Stimulated activated CD8-positive, alpha-beta memory T cell treated with anti-CD3 and anti-CD28 coated beads, Interleukin-7, amount 100 ng/mL, for 48 hours (primary cell): Measurements from ENCODE around the gene HMX2.

Experiments
- DNase-seq, 2 donors: peaks; one replicate each; pipeline ENCODE4 v3.0.0-alpha.2; 2020; ENCODE audit warnings: low read depth in 1 of 2; ENCODE audit errors: extremely low read depth in 1 of 2

HMX2 gene, protein sequence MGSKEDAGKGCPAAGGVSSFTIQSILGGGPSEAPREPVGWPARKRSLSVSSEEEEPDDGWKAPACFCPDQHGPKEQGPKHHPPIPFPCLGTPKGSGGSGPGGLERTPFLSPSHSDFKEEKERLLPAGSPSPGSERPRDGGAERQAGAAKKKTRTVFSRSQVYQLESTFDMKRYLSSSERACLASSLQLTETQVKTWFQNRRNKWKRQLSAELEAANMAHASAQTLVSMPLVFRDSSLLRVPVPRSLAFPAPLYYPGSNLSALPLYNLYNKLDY

GRCh38 chr10:123147635-123148413, at the start of gene HMX2:
Gene HMX2, plus strand, starts transcription at chr10:123148136. Its CDS starts 243 bp downstream, at chr10:123148379.
- DNase-seq: no peak

GRCh38 chr10:123100030-123100762, 47.7 kb upstream of the HMX2 start:
- DNase-seq: no peak

- DNase-seq: no peak
Observed at GRCh38 chr10:123101872-123102271, 46.1 kb upstream of the HMX2 start.

DNA sequence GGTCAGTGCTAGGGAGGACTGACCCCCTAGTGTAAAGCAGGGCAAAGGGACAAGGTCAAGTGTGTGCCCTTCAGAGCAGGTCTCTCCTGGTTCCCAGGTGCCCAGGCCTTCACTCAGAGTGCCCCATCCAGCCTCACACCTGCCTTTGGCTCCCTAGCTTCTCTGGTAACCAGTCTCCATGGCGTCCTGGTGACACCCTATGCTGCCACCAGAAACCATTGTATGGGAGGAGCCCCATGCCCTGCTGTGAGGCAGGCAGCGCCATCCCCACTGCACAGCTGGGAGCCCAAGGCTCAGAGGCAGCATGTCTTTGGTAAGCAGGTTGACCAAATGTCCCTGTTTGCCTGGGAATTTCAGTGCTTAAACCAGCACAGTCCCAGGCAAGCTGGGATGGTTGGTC, 45.3 kb upstream of the HMX2 start:
- DNase-seq: no peak

GRCh38 chr10:123103944-123104343, 44.0 kb upstream of the HMX2 start:
- no peak for DNase-seq

DNA sequence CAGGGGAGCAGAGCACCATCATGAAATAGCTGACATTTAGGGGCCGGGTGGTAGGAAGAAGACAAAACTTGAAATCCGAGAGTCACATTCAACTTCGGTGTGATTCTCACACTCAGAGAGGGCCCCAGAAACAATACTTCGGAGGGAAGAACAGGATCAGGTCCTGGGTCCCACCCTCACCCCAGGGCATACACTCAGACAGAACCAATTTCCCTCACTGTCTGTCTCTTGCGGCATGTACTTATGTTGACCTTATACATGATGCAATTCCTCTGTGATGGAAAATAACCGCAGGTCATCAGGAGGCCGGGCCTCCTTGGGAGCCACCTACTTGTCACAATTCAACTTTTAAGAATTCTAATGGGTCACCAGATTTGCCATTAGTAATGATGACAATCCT, 38.5 kb upstream of the HMX2 start:
- no peak for DNase-seq

DNA sequence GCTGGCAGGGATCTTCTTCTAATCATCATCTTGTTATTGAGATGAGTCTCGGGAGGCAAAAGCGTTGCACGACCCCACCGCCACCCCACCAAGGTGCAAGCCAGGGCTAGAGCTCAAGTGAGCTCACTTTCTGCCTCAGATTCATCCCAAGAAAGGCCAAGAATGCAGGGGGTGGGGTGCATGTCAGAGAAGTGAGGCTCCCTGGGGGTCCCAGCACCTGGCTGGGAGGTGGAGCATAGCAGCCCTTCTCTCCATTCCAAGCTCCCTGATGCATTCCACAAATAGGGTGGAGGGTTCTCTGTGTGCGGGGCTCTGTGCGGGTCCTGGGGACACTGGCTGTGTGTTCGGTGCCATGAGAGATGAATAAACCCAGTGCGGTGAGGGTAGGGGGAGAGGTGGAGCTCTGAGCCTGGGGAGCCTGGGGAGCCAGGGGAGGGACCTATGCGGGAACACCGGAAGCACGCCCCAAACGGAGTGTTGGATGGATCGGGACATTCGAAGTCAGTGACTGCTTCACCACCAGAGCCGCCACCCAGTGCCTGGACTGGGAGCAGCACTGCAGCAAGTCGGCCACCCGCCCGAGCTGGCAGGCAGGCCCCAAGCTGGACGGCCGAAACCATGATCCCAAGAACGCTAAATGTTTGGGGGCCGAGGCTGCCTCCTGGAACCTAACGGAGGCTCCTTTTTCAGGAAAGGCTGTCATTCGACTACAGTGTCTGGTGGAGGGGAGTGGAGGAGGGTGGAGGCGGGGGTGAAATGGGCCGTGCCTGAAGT, 30.1 kb upstream of the HMX2 start:
- no peak for DNase-seq

DNA sequence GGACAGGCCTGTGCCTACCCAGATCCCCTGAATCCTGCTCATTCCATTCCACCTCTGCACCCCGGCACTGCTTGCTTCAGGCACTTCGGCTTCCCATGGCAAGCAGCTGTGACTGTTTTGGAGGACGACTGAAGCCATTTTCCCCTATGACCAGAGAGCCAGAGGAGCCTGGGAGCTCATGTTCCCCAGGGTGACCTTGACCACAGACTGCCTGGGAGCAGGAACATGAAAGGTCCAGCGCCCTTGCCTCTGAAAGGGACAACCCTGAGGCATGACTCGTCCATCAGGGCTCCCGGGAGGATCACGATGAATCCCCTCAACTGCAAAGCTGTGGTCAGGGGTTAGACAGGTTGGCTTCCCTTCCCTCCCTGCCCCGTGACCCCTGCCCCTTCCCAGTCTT, 28.9 kb upstream of the HMX2 start:
- DNase-seq: no peak

GRCh38 chr10:123126246-123126645, 21.7 kb upstream of the HMX2 start:
- no peak for DNase-seq

GRCh38 chr10:123129618-123130271, 18.2 kb upstream of the HMX2 start:
- DNase-seq: no peak

- DNase-seq: peak; percentile 60 to 77
Observed at GRCh38 chr10:123132576-123133477, 15.1 kb upstream of the HMX2 start.

DNA sequence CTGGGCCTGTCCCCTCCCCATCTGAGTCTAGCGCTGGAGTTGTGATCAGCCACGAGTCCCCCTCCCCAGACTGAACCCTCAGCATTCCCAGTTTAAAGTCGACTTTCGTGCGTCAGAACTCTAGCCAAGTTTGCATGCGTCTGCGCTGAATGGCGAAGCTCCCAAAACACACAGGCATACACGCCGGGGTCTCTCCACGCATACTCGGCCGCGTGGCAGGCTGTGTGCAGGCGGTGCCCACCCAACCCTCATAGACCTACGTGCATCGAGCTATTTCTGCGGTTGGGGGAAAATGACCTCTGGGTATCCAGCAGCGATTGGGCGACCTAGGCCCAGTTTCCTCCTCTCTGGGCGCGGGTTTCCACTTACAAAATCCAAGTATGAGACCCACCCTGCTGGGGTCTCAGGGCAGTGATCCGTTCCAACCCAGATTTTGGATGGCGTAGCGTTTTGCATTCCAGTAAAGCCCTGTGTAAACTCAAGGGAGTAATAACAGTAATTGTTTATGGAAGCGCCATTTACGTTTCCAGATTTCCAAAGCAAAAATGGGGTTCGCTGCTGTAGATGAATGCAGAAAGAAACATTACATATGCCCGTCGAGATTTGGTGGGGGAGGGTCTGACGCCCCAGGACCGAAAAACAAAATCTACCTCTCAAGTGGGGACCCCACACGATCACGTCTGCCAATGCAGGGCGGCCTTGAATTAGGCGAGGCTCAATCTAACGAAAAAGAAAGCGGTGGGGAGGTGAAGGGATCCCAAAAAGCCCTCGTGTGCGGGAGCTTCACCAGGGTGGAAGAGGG, 14.2 kb upstream of the HMX2 start:
- no peak for DNase-seq

DNA sequence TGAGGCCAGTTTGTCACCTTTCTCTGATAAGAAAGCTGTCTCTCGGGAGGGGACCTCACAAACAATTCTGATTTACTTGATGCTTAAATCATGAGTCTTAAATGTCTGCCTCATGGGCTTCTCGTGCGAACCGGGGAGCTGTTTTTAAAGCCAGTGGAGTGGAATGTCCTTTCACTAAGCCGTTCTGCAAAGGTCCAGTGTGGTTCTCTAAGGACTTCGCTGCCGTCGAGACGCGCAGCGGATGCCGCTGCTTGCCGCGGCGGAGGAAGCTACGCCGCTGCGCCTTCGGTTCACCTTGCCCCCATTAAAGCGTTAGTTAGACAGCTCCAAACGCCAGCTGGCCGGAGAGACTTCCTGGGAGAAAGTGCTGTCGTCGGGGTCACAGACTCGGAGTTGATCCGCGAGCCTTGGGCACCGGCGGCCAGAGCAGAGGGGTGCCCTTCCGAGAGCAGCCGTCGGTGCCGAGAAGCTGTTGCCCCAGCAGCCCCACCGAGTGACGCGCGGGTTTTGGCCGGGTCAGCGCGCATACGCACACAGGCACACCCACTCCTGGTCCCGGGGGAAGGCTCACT, 13.5 kb upstream of the HMX2 start:
- DNase-seq: no peak

- no peak for DNase-seq
Observed at GRCh38 chr10:123134915-123135414, 13.0 kb upstream of the HMX2 start.

DNA sequence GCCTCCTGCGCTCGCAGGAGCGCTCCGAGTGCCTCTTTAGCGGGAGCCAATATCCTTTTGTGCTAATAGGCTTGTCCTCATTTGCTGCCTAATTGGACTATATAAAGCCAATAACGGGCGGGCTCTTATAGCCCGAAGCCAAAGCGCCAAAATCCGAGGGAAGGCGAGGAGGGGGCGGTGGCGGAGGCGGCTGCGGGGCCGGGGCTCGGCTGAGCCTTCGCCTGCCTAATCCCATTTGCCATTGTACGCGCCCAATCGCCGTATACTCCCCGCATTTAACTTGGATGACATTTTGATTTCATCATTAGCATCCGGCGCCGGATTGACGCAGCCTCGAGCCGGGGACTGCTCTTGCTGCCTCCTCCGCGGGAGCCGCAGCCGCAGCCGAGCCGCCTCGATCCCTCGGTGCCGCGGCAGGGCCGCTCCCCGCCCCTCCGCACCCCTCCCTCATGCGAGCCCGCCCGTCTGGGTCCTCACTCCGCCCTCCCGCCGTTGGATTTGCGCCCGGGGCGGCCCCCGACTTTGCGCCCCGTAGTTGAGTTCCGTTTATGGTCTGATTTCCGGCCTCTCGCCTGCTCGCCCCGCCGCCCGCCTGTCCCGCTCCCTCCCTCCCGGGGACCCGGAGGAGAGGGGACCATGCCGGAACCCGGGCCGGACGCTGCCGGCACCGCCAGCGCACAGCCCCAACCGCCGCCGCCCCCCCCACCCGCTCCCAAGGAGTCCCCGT, 12.4 kb upstream of the HMX2 start, which contains the start of gene HMX3:
Gene HMX3, plus strand, starts transcription at position 556 of the 727 bp plus-strand sequence. Its CDS starts 81 bp downstream, at position 637.
- no peak for DNase-seq

DNA sequence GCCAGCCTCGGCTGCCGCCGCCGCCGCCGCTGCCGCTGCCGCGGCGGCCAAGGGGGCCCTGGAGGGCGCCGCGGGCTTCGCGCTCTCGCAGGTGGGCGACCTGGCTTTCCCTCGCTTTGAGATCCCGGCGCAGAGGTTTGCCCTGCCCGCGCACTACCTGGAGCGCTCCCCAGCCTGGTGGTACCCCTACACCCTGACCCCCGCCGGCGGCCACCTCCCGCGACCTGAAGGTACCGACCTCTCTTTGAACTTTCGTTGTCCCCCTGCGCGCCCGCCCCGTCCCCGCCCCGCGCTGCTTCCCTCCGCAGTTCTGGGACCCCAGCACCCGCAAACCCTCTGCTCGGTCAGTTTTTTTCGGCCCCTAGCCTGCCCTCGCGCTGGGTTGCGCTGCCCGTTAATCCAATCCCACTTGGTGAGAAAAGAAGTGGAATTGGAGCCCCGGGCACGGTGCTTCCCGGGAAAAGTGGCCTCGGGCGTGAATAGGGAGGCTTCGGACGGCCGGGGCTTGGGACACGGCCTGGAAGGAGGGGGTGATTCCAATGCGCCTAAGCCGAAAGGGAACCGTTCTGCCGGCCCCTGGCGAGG, 11.6 kb upstream of the HMX2 start:
- DNase-seq: no peak
